Measurements from ENCODE around the gene HGD. TPM values are rescaled to one million over a fixed set of nuclear protein-coding genes. Genes with fewer than 3 reads are reported as not detected.
A peak's percentile ranks its signal among the peaks of the same experiment; 100 is the strongest.

The HGD gene
- total and polyA plus RNA-seq, 12 donors, result 0.12 to 1.2 TPM; not detected in 10

DNA sequence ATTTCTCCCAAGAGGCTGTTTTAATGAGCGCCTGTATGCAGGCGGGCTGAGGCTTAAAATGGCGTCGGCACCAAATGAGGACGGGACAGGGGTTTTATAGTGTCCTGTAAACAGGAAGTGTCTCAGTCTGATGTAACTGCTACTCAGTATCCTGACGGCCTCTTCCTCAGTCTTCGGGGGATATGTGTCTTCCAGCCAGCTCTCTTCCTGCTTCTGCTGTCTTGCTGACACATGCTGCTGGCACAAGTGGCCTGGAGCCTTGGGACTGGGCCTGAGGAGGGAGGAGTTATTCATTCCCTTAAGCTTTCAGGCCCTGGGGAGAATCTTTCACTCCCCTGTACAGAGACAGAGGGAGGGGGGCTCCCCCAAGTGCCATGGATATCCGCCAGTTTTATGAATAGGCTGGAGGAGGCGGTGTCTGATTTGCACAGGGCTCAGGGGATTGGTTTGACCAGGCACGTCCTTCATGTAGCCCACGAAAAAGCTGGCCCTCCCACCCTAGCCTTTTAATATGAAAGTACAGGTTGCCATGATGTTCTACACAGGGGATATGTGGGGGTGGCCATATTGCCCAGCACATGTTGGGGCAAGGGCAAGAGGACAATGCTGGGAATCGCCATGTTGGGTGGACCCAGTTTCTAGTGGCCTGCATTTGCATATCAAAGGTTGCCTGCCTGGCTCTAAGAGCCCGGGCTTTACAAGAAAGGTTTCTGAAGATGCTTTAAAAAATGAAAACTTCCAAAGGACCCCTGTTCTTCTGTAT lies 66.0 kb downstream of the HGD start:
- no peaks in the 10 kb centered on the region for H3K27me3 ChIP-seq
- no peaks in the 10 kb centered on the region for H3K36me3 ChIP-seq
- 44 to 61% methylated on average over 13 of the region's 13 CpGs for WGBS, 2 donors
- intact Hi-C loops (cut with DNase I), result loop anchor here in 1 of 10 donors (5.0 kb wide), 1 partner anchor 126 kb away; the partner anchor contains the start of genes GTF2E1 and RABL3
- peak overlapping the region in 7 of 10 donors; percentile 31 to 80 (median 62) for H3K27ac ChIP-seq
- DNase-seq (peak; percentile 54 to 65), ATAC-seq (peak; percentile 78 to 94 (median 88))
- H3K4me1 ChIP-seq, result peaks cover 0 to 6% (median 0%) of the 10 kb centered on the region in 9 donors
- no peak overlapping the region for H3K4me3 ChIP-seq
- TF ChIP-seq, protein P1, sequence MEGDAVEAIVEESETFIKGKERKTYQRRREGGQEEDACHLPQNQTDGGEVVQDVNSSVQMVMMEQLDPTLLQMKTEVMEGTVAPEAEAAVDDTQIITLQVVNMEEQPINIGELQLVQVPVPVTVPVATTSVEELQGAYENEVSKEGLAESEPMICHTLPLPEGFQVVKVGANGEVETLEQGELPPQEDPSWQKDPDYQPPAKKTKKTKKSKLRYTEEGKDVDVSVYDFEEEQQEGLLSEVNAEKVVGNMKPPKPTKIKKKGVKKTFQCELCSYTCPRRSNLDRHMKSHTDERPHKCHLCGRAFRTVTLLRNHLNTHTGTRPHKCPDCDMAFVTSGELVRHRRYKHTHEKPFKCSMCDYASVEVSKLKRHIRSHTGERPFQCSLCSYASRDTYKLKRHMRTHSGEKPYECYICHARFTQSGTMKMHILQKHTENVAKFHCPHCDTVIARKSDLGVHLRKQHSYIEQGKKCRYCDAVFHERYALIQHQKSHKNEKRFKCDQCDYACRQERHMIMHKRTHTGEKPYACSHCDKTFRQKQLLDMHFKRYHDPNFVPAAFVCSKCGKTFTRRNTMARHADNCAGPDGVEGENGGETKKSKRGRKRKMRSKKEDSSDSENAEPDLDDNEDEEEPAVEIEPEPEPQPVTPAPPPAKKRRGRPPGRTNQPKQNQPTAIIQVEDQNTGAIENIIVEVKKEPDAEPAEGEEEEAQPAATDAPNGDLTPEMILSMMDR (IDR thresholded peaks at IDR 0.05), result no peak
- H3K9me3 ChIP-seq, result no peaks in the 10 kb centered on the region

DNA sequence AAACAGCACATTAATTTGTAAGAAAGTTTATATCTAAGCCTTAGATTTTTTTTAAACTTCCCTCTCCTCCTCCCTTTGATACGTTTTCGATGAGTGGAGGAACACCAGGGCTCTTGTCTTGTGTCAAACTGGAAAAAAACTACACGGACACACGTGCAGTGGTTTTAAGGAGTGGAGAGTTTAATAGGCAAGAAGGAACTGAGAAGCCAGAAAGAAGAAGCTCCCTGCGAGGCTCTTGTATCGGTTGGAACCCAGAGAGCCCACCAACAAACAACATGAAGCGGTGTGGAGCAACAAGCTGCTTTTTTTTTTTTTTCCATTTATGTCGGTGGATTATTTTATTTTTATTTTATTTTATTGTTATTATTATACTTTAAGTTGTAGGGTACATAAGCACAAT lies 67.3 kb downstream of the HGD start:
- 82 to 86% methylated on average over 8 of the region's 8 CpGs for WGBS, 2 donors
- peak in 1 of 8 donors; percentile 45 for ATAC-seq
- H3K27me3 ChIP-seq, result no peaks in the 10 kb centered on the region
- TF ChIP-seq, protein P1 (IDR thresholded peaks at IDR 0.05), result no peak
- peaks cover 0 to 6% (median 0%) of the 10 kb centered on the region in 9 donors for H3K4me1 ChIP-seq
- no peak overlapping the region for H3K27ac ChIP-seq
- H3K4me3 ChIP-seq, result no peak overlapping the region
- no peaks in the 10 kb centered on the region for H3K36me3 ChIP-seq
- H3K9me3 ChIP-seq, result no peaks in the 10 kb centered on the region
- intact Hi-C loops (cut with DNase I), result loop anchor here in 1 of 10 donors (5.0 kb wide), 1 partner anchor 128 kb away; the partner anchor contains the start of genes GTF2E1 and RABL3
- no peak for DNase-seq

DNA sequence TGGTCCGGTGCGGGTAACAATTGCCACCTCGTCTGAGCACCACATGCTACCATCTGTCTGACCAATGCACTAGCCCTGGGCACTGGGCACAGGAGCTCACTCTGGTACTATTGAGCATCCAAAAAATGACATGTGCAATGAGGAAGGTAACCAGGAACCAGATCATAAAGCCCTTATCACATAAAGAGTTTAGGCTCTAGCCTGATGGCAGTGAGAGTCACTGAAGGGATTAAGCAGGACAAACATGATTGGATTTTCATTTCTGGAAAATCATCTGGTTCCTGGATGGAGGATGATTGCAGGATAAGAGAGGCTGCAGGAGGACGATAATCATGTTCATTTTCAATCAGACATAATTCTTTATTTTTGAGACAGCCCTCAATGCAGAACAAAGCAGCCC lies 73.5 kb downstream of the HGD start:
- Histone ChIP-seq H3K4me1 (peaks cover 0 to 8% (median 0%) of the 10 kb centered on the region in 9 donors), H3K4me3 (no peak overlapping the region), H3K27ac (no peak overlapping the region), H3K27me3 (no peaks in the 10 kb centered on the region), H3K9me3 (no peaks in the 10 kb centered on the region), H3K36me3 (peaks cover 0 to 5% (median 0%) of the 10 kb centered on the region in 9 donors)
- 85% methylated on average over 4 of the region's 4 CpGs for WGBS, 2 donors
- DNase-seq (no peak), ATAC-seq (no peak)
- TF ChIP-seq, protein P1 (IDR thresholded peaks at IDR 0.05), result no peak
- intact Hi-C loops (cut with DNase I), result no loop called here

DNA sequence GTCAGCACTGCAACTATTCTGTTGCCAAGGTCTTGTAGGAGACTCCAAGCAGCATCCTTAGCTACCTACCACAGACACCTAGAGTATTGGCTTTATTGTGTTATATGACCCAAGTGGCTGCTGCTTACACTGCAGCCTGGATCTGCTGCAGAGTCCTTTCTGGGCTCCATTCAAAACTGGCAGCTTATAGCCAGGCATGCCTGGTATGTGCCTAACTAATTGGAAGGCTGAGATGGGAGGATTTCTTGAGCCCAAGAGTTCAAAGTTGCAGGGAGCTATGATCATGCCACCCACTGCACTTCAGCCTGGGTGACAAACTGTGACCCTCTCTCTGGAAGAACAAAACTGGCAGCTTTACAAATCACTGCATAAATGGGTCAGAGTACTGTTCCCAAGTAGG lies 77.3 kb downstream of the HGD start:
- Histone ChIP-seq H3K4me3 (no peak overlapping the region), H3K27ac (peak overlapping the region in 1 of 10 donors; percentile 33), H3K9me3 (no peaks in the 10 kb centered on the region), H3K27me3 (no peaks in the 10 kb centered on the region), H3K36me3 (peaks cover 0 to 42% (median 20%) of the 10 kb centered on the region in 9 donors), H3K4me1 (peaks cover 0 to 28% (median 9%) of the 10 kb centered on the region in 9 donors)
- intact Hi-C loops (cut with DNase I), result no loop called here
- DNase-seq (no peak), ATAC-seq (peak in 6 of 8 donors; percentile 34 to 63 (median 41))
- TF ChIP-seq, protein P1 (IDR thresholded peaks at IDR 0.05), result no peak

Data from heart right ventricle (tissue), 16 donors.